Fibroblast of lung (primary cell): ENCODE results near the gene AGBL4. TPM values are rescaled to one million over a fixed set of nuclear protein-coding genes. Genes with fewer than 3 reads are reported as not detected.
A peak's percentile ranks its signal among the peaks of the same experiment; 100 is the strongest.

Experiments
- DNase-seq, 2 donors: peaks; one replicate each; pipeline versions ENCODE4 v3.0.0 to v3.0.0-alpha.2; 2010; ENCODE audit warnings: low read depth in 2 of 2
- H2AFZ ChIP-seq: 2 replicates; pipeline ENCODE4 v1.5.1; 2012; ENCODE audit warnings: low read length, control low read depth, inconsistent platforms
- H3K27ac ChIP-seq: 2 replicates; pipeline ENCODE4 v1.5.1; 2011; ENCODE audit warnings: low read length, control low read depth; ENCODE audit not compliant: insufficient read depth
- H3K27me3 ChIP-seq: 2 replicates; pipeline ENCODE4 v1.5.1; 2011; ENCODE audit warnings: mild to moderate bottlenecking, low read length; ENCODE audit not compliant: control insufficient read depth, insufficient read depth
- H3K36me3 ChIP-seq: 2 replicates; pipeline ENCODE4 v1.5.1; 2011; ENCODE audit warnings: low read length; ENCODE audit not compliant: control insufficient read depth, insufficient read depth
- H3K4me1 ChIP-seq: 2 replicates; pipeline ENCODE4 v1.5.1; 2011; ENCODE audit warnings: low read length; ENCODE audit not compliant: control insufficient read depth, insufficient read depth; ENCODE audit errors: extremely low read depth
- H3K4me2 ChIP-seq: 2 replicates; pipeline ENCODE4 v1.5.1; 2011; ENCODE audit warnings: low read length, control low read depth; ENCODE audit not compliant: insufficient read depth; ENCODE audit errors: extremely low read depth
- H3K4me3 ChIP-seq, 4 experiments: fragments of 200-600 bp in 1 of 4; sonication (generic) in 1 of 4; replicated peaks in 1 of 4; 2 replicates each; pipeline ENCODE4 v1.5.1; 2011 to 2016; ENCODE audit warnings: low read length in 4 of 4, low read depth in 3 of 4, mild to moderate bottlenecking in 3 of 4, control low read depth in 2 of 4, inconsistent platforms in 1 of 4, mixed read lengths in 1 of 4; ENCODE audit not compliant: insufficient read depth in 1 of 4; ENCODE audit errors: control extremely low read depth in 1 of 4
- H3K79me2 ChIP-seq: 2 replicates; pipeline ENCODE4 v1.5.1; 2012; ENCODE audit warnings: mild to moderate bottlenecking, low read length, inconsistent platforms; ENCODE audit not compliant: control insufficient read depth, insufficient read depth
- H3K9ac ChIP-seq: 2 replicates; pipeline ENCODE4 v1.5.1; 2011; ENCODE audit warnings: mild to moderate bottlenecking, low read length, control low read depth; ENCODE audit not compliant: insufficient read depth
- H3K9me3 ChIP-seq: 2 replicates; pipeline ENCODE4 v1.5.1; 2012; ENCODE audit warnings: low read depth, low read length; ENCODE audit not compliant: control insufficient read depth, insufficient read depth
- H4K20me1 ChIP-seq: 2 replicates; pipeline ENCODE4 v1.5.1; 2011; ENCODE audit warnings: low read length; ENCODE audit not compliant: control insufficient read depth, insufficient read depth; ENCODE audit errors: extremely low read depth
- CTCF ChIP-seq, 2 donors: IDR thresholded peaks in 1 of 2; conservative IDR thresholded peaks in 1 of 2; 1 replicate in 1 of 2; 2 replicates in 1 of 2; pipeline ENCODE4 v1.5.1; 2011 to 2012; ENCODE audit warnings: low read length in 2 of 2, control low read depth in 1 of 2, inconsistent platforms in 1 of 2, low read depth in 1 of 2, mild to moderate bottlenecking in 1 of 2
- EZH2 ChIP-seq: IDR thresholded peaks from 2 replicates; pipeline ENCODE4 v1.5.1; 2012; ENCODE audit warnings: low read length, control low read depth, mild to moderate bottlenecking; ENCODE audit errors: missing control alignments
- polyA plus RNA-seq, 2 donors: library from polyadenylated mRNA; depleted of rRNA in 1 of 2; stranded (reverse) in 1 of 2; unstranded in 1 of 2; fragments of >200 nt; gene quantifications; 2 replicates each; pipeline ENCODE4 v1.2.1, GENCODE V29; 2011 to 2012; ENCODE audit warnings: missing spikeins in 1 of 2
- total RNA-seq: library from RNA; depleted of rRNA; stranded (reverse); fragments of >200 nt; gene quantifications from 2 replicates; pipeline ENCODE4 v1.2.1, GENCODE V29; 2014

The AGBL4 gene
- total and polyA plus RNA-seq, 2 donors (not counting 1 experiment from before 2014, with no cell fraction given), result not detected

GRCh38 chr1:49166031-49166430, 857.7 kb downstream of the AGBL4 start:
- Histone ChIP-seq H3K9ac (no peak overlapping the region), H3K27ac (no peak overlapping the region), H2AFZ (no peak overlapping the region), H3K4me3 (no peak overlapping the region), H3K36me3 (no peaks in the 10 kb centered on the region), H3K4me1 (no peaks in the 10 kb centered on the region), H3K9me3 (no peaks in the 10 kb centered on the region), H3K27me3 (no peaks in the 10 kb centered on the region), H3K79me2 (no peaks in the 10 kb centered on the region), H4K20me1 (no peaks in the 10 kb centered on the region), H3K4me2 (no peak overlapping the region)
- TF ChIP-seq EZH2 (no peak), CTCF (conservative IDR thresholded peaks at IDR 0.05 in 1 of 2, IDR thresholded peaks at IDR 0.05 in 1 of 2; ENCODE audit: low read depth in 1 of 2, low read length in 2 of 2) (no peak)
- no peak for DNase-seq

GRCh38 chr1:49163031-49163430, 860.7 kb downstream of the AGBL4 start:
- Histone ChIP-seq H3K4me2 (no peak overlapping the region), H3K27me3 (no peaks in the 10 kb centered on the region), H3K9me3 (no peaks in the 10 kb centered on the region), H3K36me3 (no peaks in the 10 kb centered on the region), H2AFZ (no peak overlapping the region), H3K79me2 (no peaks in the 10 kb centered on the region), H3K27ac (no peak overlapping the region), H3K4me3 (no peak overlapping the region), H3K4me1 (no peaks in the 10 kb centered on the region), H3K9ac (no peak overlapping the region), H4K20me1 (no peaks in the 10 kb centered on the region)
- TF ChIP-seq EZH2 (no peak), CTCF (conservative IDR thresholded peaks at IDR 0.05 in 1 of 2, IDR thresholded peaks at IDR 0.05 in 1 of 2; ENCODE audit: low read depth in 1 of 2, low read length in 2 of 2) (no peak)
- DNase-seq, result peak in 1 of 2 donors; percentile 90

- Histone ChIP-seq H3K27me3 (no peaks in the 10 kb centered on the region), H3K9ac (no peak overlapping the region), H3K9me3 (no peaks in the 10 kb centered on the region), H4K20me1 (no peaks in the 10 kb centered on the region), H3K4me3 (no peak overlapping the region), H3K4me1 (no peaks in the 10 kb centered on the region), H3K36me3 (no peaks in the 10 kb centered on the region), H3K79me2 (no peaks in the 10 kb centered on the region), H2AFZ (no peak overlapping the region), H3K27ac (no peak overlapping the region), H3K4me2 (no peak overlapping the region)
- TF ChIP-seq CTCF (conservative IDR thresholded peaks at IDR 0.05 in 1 of 2, IDR thresholded peaks at IDR 0.05 in 1 of 2; ENCODE audit: low read depth in 1 of 2, low read length in 2 of 2), result no peak
- TF ChIP-seq EZH2, result no peak
- no peak for DNase-seq
Observed at GRCh38 chr1:49160677-49161076, 863.1 kb downstream of the AGBL4 start.
